Aorta (tissue), 5 donors: ENCODE measurements around the gene CHN2. TPM values are rescaled to one million over a fixed set of nuclear protein-coding genes. Genes with fewer than 3 reads are reported as not detected.

ENCODE experiments used
- ATAC-seq: fragments of 200-7000 bp; cut with Tn5 transposase; one replicate; pipeline ENCODE4 v1.9.1; 2022; ENCODE audit warnings: moderate library complexity; ENCODE audit not compliant: low FRiP score
- DNase-seq, 2 donors: peaks; one replicate each; pipeline ENCODE4 v3.0.0-alpha.2; 2020
- H3K27ac ChIP-seq, 2 donors: one replicate each; pipeline ENCODE4 v1.5.1; 2013; ENCODE audit warnings: low read length in 2 of 2, mild to moderate bottlenecking in 2 of 2, moderate library complexity in 2 of 2, control low read depth in 1 of 2, inconsistent platforms in 1 of 2, low read depth in 1 of 2
- H3K27me3 ChIP-seq, 2 donors: one replicate each; pipeline ENCODE4 v1.6.1; 2013; ENCODE audit warnings: control low read depth in 1 of 2, low read length in 1 of 2, mild to moderate bottlenecking in 1 of 2, moderate library complexity in 1 of 2; ENCODE audit not compliant: insufficient read depth in 2 of 2, control insufficient read depth in 1 of 2
- H3K36me3 ChIP-seq, 2 donors: one replicate each; pipeline ENCODE4 v1.6.1; 2013; ENCODE audit warnings: control low read depth in 1 of 2, low read length in 1 of 2, mild to moderate bottlenecking in 1 of 2; ENCODE audit not compliant: insufficient read depth in 2 of 2, control insufficient read depth in 1 of 2
- H3K4me1 ChIP-seq, 2 donors: one replicate each; pipeline ENCODE4 v1.6.1; 2013; ENCODE audit warnings: low read length in 2 of 2, control low read depth in 1 of 2, mild to moderate bottlenecking in 1 of 2, moderate library complexity in 1 of 2; ENCODE audit not compliant: insufficient read depth in 2 of 2, control insufficient read depth in 1 of 2
- H3K4me3 ChIP-seq, 2 donors: one replicate each; pipeline ENCODE4 v1.5.1; 2013; ENCODE audit warnings: low read length in 2 of 2, control low read depth in 1 of 2, mild to moderate bottlenecking in 1 of 2
- H3K9me3 ChIP-seq: one replicate; pipeline ENCODE4 v1.6.1; 2013; ENCODE audit warnings: mild to moderate bottlenecking, low read length; ENCODE audit not compliant: control insufficient read depth
- WGBS, 2 donors: extraction: QIAGEN DNeasy Blood & Tissue Kit; methylation state at CpG; one replicate each; pipeline ENCODE4 v1.1.7; 2013; 5-methylcytosine and 5-hydroxymethylcytosine counted together
- intact Hi-C, 2 donors: fragments of 100-400 bp; cut with DNase I; formaldehyde crosslinking; loops; one replicate each; pipeline versions ENCODE4 v1.14.2 to v1.15.0; 2022
- polyA plus RNA-seq, 2 donors: library from polyadenylated mRNA; stranded (reverse); fragments of 200-250 nt; gene quantifications; one replicate each; pipeline ENCODE4 v1.2.3, GENCODE V29; 2013
- total RNA-seq, 2 donors: library from RNA; stranded (reverse); fragmentation: NEBNext Ultra II Directional; extraction: Animal tissue kit (Norgen Biotek cat#: 25700); gene quantifications; one replicate each; pipeline ENCODE4 v1.2.1, GENCODE V29; 2021
- donor health status: healthy with polysubstance abuse.
- donor health status: Bipolar disorder and iron deficiency.
- donor health status: DM: no; HTN: no; CAD: no.
- donor health status: DM: no; HTN: no; CAD: no.
- donor health status: DM: yes; HTN: yes; CAD: no.

Gene CHN2
- total and polyA plus RNA-seq, 4 donors: 0.61 to 23.2 (median 14.8) TPM

- intact Hi-C loops: loop anchor here in 1 of 2 donors (5.0 kb wide), 1 partner anchor 83 kb away; the partner anchor contains the start of gene PRR15
- H3K36me3 ChIP-seq: no peaks in the 10 kb centered on the region
- peak overlapping the region; percentile 78 to 82 for H3K27ac ChIP-seq
- H3K27me3 ChIP-seq: no peaks in the 10 kb centered on the region
- no peaks in the 10 kb centered on the region for H3K9me3 ChIP-seq
- no peaks in the 10 kb centered on the region for H3K4me1 ChIP-seq
- H3K4me3 ChIP-seq: no peak overlapping the region
- DNase-seq: no peak
- ATAC-seq: peak; percentile 31
- WGBS, 2 donors: 22 to 23% methylated on average over 17 of the region's 17 CpGs
Measured at GRCh38 chr7:29479301-29480200, 285.0 kb downstream of the CHN2 start.

- intact Hi-C loops: loop anchor here in 1 of 2 donors (5.0 kb wide), 1 partner anchor 82 kb away; the partner anchor contains the start of gene PRR15
- no peak for DNase-seq
- Histone ChIP-seq H3K36me3 (no peaks in the 10 kb centered on the region), H3K27me3 (no peaks in the 10 kb centered on the region), H3K27ac (peak overlapping the region; percentile 46 to 82), H3K4me3 (peak overlapping the region in 1 of 2 donors; percentile 44), H3K4me1 (no peaks in the 10 kb centered on the region), H3K9me3 (no peaks in the 10 kb centered on the region)
- peak; percentile 57 for ATAC-seq
- WGBS, 2 donors: 13 to 15% methylated on average over 5 of the region's 5 CpGs
Measured at GRCh38 chr7:29480451-29480850, 285.9 kb downstream of the CHN2 start.

- H3K27ac ChIP-seq: peak overlapping the region; percentile 46 to 82
Measured at GRCh38 chr7:29480934-29481651, 286.5 kb downstream of the CHN2 start.

GRCh38 chr7:29482056-29482455 lies 287.5 kb downstream of the CHN2 start:
- ATAC-seq: no peak
- H3K4me3 ChIP-seq: no peak overlapping the region
- whole genome bisulfite sequencing, 2 donors: 49 to 66% methylated on average over 4 of the region's 4 CpGs
- DNase-seq: no peak
- H3K27me3 ChIP-seq: no peaks in the 10 kb centered on the region
- H3K4me1 ChIP-seq: peaks cover 0 to 1% of the 10 kb centered on the region in 2 donors
- intact Hi-C loops: loop anchor here in 1 of 2 donors (5.0 kb wide), 1 partner anchor 80 kb away; the partner anchor contains the start of gene PRR15
- H3K27ac ChIP-seq: peak overlapping the region in 1 of 2 donors; percentile 74
- no peaks in the 10 kb centered on the region for H3K36me3 ChIP-seq
- no peaks in the 10 kb centered on the region for H3K9me3 ChIP-seq

More at GRCh38 chr7:29480934-29481651, 286.5 kb downstream of the CHN2 start:
- ATAC-seq (no peak), DNase-seq (no peak)
- H3K4me3 ChIP-seq: peak overlapping the region in 1 of 2 donors; percentile 44
- no peaks in the 10 kb centered on the region for H3K4me1 ChIP-seq
- H3K36me3 ChIP-seq: no peaks in the 10 kb centered on the region
- intact Hi-C loops: loop anchor here in 1 of 2 donors (5.0 kb wide), 1 partner anchor 81 kb away; the partner anchor contains the start of gene PRR15
- H3K9me3 ChIP-seq: no peaks in the 10 kb centered on the region
- no peaks in the 10 kb centered on the region for H3K27me3 ChIP-seq
- 15 to 22% methylated on average over 5 of the region's 5 CpGs for WGBS, 2 donors

- H3K9me3 ChIP-seq: no peaks in the 10 kb centered on the region
- ATAC-seq: no peak
- WGBS, 2 donors: 43 to 46% methylated on average over 11 of the region's 11 CpGs
- H3K36me3 ChIP-seq: no peaks in the 10 kb centered on the region
- peak overlapping the region in 1 of 2 donors; percentile 32 for H3K27ac ChIP-seq
- no peak for DNase-seq
- intact Hi-C loops: loop anchor here in 1 of 2 donors (5.0 kb wide), 1 partner anchor 79 kb away; the partner anchor contains the start of gene PRR15
- peaks cover 0 to 1% of the 10 kb centered on the region in 2 donors for H3K4me1 ChIP-seq
- no peak overlapping the region for H3K4me3 ChIP-seq
- no peaks in the 10 kb centered on the region for H3K27me3 ChIP-seq
Measured at GRCh38 chr7:29483219-29484104, 288.9 kb downstream of the CHN2 start.

GRCh38 chr7:29484280-29484679 lies 289.7 kb downstream of the CHN2 start:
- H3K36me3 ChIP-seq: no peaks in the 10 kb centered on the region
- H3K27ac ChIP-seq: peak overlapping the region in 1 of 2 donors; percentile 26
- WGBS, 2 donors: 89 to 100% methylated on average over 3 of the region's 3 CpGs
- H3K4me3 ChIP-seq: no peak overlapping the region
- peaks cover 0 to 1% of the 10 kb centered on the region in 2 donors for H3K4me1 ChIP-seq
- no peaks in the 10 kb centered on the region for H3K9me3 ChIP-seq
- no peak for DNase-seq
- intact Hi-C loops: loop anchor here in 1 of 2 donors (5.0 kb wide), 1 partner anchor 78 kb away; the partner anchor contains the start of gene PRR15
- ATAC-seq: no peak
- H3K27me3 ChIP-seq: no peaks in the 10 kb centered on the region

- no peaks in the 10 kb centered on the region for H3K9me3 ChIP-seq
- DNase-seq: no peak
- H3K36me3 ChIP-seq: no peaks in the 10 kb centered on the region
- ATAC-seq: no peak
- no peak overlapping the region for H3K27ac ChIP-seq
- intact Hi-C loops: no loop called here
- peaks cover 0 to 1% of the 10 kb centered on the region in 2 donors for H3K4me1 ChIP-seq
- H3K27me3 ChIP-seq: no peaks in the 10 kb centered on the region
- H3K4me3 ChIP-seq: no peak overlapping the region
- 62 to 69% methylated on average over 11 of the region's 11 CpGs for WGBS, 2 donors
Measured at GRCh38 chr7:29485339-29486190, 291.0 kb downstream of the CHN2 start.
